HL-60/S4 (cell line): ENCODE measurements around the gene AK6.
"Not testable (repeated sequence)": the region's sequence is repeated elsewhere in the genome, so short reads cannot be mapped to it uniquely, and the experiment has no call there.

ENCODE experiments used
- in situ Hi-C: fragments of 300-500 bp; cut with MboI; formaldehyde crosslinking; loops from 2 replicates; pipeline ENCODE4 v1.14.3; 2022; ENCODE audit warnings: low sequenced_read_pairs

AK6 gene

GRCh38 chr5:69335341-69335935 lies 33.9 kb downstream of the AK6 start:
- in situ Hi-C loops = no loop called here

GRCh38 chr5:69334793-69335268 lies 34.5 kb downstream of the AK6 start:
- in situ Hi-C loops = no loop called here

GRCh38 chr5:69333668-69334315 lies 35.5 kb downstream of the AK6 start:
- in situ Hi-C loops = not testable (repeated sequence)

- in situ Hi-C loops = no loop called here
Observed at GRCh38 chr5:69331528-69332445, 37.5 kb downstream of the AK6 start.

- in situ Hi-C loops = no loop called here
Observed at GRCh38 chr5:69329905-69330489, 39.3 kb downstream of the AK6 start.

- in situ Hi-C loops = no loop called here
Observed at GRCh38 chr5:69326365-69326764, 43.0 kb downstream of the AK6 start.

GRCh38 chr5:69317391-69317790 lies 51.9 kb downstream of the AK6 start:
- in situ Hi-C loops = no loop called here

GRCh38 chr5:69315972-69316371 lies 53.3 kb downstream of the AK6 start:
- in situ Hi-C loops = no loop called here

GRCh38 chr5:69313428-69313827 lies 55.9 kb downstream of the AK6 start:
- in situ Hi-C loops = no loop called here

- in situ Hi-C loops = no loop called here
Observed at GRCh38 chr5:69312459-69313160, 56.7 kb downstream of the AK6 start.

GRCh38 chr5:69309380-69309779 lies 59.9 kb downstream of the AK6 start:
- in situ Hi-C loops = no loop called here

- in situ Hi-C loops = no loop called here
Observed at GRCh38 chr5:69308046-69308553, 61.2 kb downstream of the AK6 start.

GRCh38 chr5:69305512-69305911 lies 63.8 kb downstream of the AK6 start:
- in situ Hi-C loops = no loop called here
